GM18873 (cell line): Measurements from ENCODE around the gene ACOT13.
"Not testable (repeated sequence)": the region's sequence is repeated elsewhere in the genome, so short reads cannot be mapped to it uniquely, and the experiment has no call there.

Experiments
- ATAC-seq: cut with Tn5 transposase; IDR thresholded peaks from one replicate; pipeline ENCODE4 v1.9.1; 2021; ENCODE audit warnings: mild to moderate bottlenecking, moderate library complexity, moderate number of reproducible peaks; ENCODE audit not compliant: unreplicated experiment, low FRiP score

Gene ACOT13

DNA sequence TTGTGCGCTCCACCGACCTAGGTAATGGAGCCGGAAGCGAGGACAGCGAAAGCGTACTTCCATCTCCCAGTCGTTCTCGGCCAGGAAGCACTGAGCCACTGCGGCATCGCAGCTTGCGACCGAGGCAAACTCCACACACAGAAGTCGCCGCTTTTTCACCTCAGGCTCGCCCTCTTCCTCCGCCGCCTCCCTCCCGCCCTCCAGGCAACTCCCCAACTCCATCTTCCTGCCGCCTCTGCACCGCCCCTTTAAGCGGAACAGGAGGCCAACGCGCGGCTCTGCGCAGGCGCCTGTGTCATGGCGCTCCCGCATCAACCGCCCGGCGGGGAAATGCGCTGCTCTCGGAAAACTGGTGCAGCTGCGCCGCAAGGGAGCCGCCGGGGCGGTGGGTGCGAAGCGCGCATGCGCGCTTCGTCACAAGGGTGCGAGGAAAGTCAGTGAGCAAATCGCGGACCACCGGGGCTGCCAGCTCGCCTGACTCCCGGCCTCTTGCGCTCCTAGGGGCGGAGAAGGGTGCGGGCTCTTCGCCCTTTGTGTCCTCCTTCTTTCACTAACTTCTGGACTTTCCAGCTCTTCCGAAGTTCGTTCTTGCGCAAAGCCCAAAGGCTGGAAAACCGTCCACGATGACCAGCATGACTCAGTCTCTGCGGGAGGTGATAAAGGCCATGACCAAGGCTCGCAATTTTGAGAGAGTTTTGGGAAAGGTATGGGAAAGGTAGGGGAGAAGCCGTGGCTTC, at the start of gene ACOT13, which contains the start of gene TDP2:
TSS of gene ACOT13 (plus strand) at position 437 of the 737 bp plus-strand sequence. CDS start at position 624, 187 bp downstream.
TSS of gene TDP2 (minus strand) at position 259 of the 737 bp plus-strand sequence. CDS start at position 222, 37 bp downstream.
- ATAC-seq = peak; percentile 96

DNA sequence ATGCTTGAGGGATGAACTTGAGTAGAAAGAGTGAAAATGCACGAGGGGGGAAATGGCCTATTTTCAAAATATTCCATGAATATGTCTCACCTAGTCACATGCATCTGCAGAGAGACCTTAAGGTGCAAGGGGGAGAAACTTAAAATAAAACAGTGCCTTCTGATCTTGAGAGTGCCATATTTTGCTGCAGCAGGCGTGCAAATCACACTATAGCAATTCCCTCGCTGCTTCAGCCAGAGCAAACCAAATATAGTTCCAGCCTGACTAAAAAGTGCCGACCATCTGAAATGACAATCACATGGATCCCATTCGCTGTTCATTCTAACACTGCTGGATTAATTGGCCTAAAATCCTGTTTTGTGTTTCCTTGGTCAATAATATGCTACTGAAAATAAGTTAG, 47.2 kb upstream of the ACOT13 start:
- no peak for ATAC-seq

DNA sequence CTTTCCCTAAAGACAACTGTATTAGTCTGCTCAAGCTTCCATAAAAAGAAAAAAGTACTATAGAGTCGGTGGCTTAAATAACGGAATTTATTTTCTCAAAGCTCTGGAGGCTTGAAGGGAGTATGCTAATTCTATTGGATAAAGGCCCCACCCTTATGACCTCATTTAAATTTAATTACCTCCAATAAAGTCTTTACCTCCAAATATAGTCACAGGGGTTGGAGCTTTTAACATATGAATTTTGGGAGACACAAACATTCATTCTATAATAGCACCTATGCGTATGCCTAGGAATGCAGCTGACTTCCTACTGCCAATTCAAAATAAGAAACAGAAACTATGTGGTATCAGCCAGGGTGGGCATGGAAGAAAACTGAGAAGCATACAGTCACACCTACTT, 46.2 kb upstream of the ACOT13 start:
- no peak for ATAC-seq

DNA sequence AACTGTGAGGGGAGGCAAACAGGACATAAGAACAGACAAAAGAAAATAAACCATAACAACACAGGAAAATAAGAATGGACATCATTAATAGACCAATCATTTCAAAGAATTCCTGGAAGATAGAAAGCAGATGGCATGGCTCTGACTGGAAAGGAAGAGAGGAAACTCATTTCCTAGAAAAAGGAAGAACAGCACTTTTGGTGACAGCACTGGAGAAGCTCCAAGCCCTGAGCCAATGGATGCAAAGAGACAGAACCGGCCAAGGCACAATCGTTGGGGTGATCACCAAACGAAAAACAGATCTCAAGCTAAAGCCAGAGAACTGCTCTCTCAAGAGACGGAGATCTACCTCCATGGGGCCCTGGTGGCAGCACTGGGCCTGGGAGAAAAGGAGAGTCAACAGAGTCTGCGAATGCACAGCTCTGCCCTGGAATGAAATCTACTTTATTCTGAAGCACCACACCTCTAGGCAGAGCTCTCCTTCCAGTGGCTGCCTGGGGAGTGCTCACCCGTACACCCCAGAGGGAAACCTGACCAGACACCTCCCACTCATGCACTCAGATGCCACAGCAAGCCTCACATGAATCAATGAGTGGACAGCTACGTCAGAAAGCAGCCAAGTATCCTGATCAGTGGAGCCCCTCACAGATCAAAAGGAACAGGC, 45.1 kb upstream of the ACOT13 start:
- no peak for ATAC-seq

DNA sequence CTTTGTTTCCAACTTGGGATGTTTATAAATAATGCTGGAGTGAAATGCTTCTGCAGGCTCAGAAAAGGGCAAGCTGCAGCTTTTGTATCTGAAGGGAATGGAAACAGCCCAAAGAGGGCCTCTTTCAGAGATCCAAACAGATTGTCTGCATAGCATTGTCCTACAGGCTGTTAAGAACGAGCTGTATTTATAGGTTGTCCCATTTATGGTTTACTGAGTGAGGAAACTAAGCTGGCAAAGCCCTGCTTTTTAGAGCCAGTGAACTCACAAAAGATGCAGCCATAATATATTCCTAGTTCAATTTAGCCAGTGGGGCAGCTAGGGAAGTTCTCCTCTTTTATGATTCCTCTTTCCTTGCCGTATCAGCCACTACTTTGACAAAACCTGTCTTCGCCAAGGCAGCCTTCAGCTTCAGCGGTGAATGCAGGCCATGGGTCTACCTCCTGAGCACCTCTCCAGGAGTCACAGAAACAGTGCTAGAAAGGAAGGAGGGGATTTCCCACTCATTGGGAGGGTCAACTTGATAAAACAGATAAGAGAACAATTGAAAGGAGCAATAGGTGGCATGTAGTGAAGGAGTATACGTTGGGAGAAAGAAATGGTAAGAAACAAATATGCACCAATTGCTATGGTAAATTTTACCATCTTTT, 35.9 kb upstream of the ACOT13 start:
- no peak for ATAC-seq

DNA sequence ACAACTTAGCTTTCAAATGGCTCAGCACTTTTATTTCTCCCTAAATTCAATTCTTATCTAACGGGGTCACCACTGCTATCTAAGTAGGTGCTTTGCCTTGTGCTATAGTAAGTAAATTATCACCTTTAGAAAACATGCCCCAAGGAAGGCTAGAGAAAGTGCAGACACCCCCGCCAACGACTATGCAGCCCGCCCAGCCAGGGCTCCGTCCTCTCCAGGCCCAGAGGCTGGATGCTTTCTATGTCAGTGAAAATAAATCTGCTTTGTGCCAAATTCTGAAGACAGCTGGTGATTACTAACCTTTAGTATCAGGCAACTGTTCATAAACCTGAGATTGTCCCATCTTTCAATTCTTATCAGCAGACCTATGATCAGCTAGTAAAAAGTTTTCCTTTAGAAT, 35.2 kb upstream of the ACOT13 start:
- no peak for ATAC-seq

DNA sequence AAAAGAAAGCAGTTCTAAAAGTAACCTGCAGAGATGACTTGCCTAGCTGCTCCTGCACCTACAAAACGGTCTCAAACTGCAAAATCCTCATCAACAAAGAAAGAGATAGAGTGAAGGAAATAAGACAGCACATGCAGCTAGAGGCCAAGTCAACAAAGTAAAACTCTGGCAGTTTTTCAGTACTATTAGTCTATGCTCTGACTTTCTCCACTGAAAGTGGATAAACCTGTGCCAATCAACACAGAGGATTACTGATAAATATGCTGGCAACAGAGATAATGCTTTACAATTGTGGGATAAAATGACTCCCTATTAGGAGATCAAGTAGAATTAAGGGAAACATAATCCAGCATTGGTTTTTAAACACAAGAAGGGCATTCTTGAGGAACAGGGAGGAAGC, 34.3 kb upstream of the ACOT13 start:
- no peak for ATAC-seq

DNA sequence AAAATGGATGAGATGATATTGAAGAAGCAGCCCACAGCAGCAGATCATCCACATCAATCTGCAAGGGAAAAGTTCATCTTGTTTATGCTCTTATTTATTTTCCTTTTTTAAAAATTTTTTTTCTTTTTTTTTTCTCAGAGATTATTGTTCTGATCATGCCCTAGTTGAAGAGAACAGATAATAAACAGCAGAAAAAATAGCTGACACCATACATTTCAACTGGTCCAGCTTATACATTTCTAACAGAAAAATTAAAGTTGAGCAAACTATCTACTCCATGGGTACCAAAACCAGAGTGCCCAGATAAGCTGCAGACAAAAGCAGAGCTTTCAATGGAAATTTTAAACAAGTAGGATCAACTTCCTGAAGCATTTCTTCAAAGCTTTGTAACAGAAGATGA, 30.2 kb upstream of the ACOT13 start:
- ATAC-seq = no peak

DNA sequence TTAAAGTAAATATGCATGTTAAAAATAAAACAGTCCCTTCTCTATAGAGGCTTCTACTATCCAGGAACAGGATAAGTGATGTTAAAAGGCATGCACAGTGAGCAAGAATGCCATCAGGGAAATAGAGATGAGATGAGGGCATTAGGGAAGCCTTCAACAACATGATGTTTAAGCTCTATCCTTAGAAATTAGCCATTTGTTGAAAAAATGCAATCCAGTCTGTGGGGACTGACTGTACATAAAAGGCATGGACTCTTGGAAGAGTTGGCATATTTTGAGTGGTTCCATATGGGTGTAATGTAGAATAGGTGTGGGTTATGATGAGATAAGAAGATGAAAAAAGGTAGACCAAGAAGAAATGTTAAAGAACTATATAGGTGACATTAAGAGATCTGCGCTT, 26.7 kb upstream of the ACOT13 start:
- no peak for ATAC-seq

DNA sequence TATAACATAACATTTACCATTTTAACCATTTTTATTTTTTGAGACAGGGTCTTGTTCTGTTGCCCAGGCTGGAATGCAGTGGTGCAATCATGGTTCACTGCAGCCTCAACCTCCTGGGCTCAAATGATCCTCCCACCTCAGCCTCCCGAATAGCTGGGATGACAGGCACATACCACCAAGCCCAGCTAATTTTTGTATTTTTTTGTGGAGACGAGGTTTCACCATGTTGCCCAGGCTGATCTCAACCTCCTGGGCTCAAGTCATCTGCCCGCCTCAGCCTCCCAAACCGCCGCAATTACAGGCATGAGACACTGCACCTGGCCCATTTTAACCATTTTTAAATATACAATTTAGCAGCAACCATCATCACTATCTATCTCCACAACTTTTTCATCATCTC, 26.2 kb upstream of the ACOT13 start:
- not testable (repeated sequence) for ATAC-seq

DNA sequence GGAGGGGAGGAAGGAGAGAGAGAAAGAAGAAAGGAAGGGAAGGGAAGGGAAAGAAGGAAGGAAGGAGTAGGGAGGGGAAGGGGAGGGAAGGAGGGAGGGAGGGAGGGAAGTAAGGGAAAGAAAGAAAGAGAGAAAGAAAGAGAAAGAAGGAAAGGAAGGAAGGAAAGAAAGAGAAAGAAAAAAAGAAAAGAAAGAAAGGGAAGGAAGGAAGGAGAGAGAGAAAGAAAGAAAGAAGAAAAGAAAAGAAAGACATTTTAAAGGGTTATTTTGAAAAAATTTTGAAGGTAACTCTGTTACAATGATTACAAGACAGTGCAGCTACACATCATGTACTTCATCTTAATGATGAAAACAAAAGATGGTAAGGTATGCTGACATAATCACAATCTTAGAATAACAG, 24.8 kb upstream of the ACOT13 start:
- no peak for ATAC-seq

DNA sequence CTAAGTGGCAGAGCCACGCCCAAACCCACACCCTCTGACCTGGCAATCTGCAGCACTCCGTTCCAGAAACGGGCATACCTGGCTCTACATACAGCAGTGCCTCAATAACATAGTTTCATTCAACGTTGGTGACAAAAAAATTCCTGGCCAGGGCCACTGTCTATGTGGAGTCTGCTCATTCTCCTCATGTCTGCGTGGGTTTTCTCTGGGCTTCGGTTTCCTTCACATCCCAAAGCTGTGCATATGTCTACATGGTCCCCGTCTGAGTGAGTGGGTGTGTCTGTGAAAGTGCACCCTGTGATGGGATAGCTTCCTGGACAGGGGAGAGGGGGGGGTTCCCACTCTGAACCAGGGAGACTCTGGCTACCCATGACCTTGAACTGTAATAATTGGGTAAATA, 23.0 kb upstream of the ACOT13 start:
- no peak for ATAC-seq

DNA sequence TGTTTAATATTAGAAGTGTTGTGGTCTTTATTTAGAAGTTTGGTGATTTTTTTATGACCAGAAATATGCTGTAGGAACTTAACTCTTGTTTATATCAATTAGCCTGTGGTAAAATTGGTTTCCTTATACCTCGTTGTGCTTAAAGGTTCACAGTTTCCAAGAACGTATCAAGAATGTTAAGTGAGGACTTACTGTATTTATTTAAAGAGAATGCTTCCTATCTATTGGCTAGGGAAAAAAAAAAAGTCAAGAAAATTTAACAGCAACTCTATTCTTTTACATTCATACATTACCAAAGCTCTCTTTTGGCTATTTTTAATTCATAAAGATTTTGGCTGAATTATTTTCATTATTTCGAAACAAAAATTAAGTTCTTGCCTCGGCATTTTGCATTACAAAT, 22.5 kb upstream of the ACOT13 start:
- ATAC-seq = no peak

DNA sequence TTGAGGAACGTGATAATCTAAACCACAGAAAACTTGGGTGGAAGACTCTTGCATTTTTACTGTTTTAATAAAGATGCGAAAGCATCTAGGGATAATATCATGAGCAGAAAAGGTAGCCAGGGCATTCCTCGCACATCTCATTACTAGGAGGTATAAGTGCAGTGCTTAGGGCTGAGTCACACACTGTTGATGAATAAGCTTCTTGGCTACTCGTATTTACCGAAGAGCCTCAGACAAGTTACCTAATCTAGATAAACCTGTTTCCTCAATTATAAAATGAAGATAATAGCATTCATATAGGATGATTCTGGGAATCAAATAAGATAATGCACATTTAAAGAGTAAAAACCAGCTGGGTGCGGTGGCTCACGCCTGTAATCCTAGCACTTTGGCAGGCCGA, 20.1 kb upstream of the ACOT13 start:
- ATAC-seq = no peak

DNA sequence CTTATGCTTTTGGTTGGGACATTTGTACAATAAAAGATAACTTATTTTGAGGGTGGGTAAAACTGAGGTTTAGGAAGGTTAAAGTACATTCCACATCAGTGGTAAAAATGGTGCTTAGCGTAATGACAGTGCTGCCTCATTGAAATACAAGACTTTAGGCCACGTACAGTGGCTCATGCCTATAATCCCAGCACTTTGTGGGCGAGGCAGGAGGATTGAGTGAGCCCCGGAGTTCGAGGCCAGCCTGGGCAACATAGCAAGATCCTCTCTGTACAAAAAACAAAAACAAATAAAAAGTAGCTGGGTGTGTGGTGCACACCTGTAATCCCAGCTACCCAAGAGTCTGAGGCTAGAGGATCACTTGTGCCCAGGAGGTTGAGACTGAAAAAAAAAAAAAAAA, 18.6 kb upstream of the ACOT13 start:
- no peak for ATAC-seq

DNA sequence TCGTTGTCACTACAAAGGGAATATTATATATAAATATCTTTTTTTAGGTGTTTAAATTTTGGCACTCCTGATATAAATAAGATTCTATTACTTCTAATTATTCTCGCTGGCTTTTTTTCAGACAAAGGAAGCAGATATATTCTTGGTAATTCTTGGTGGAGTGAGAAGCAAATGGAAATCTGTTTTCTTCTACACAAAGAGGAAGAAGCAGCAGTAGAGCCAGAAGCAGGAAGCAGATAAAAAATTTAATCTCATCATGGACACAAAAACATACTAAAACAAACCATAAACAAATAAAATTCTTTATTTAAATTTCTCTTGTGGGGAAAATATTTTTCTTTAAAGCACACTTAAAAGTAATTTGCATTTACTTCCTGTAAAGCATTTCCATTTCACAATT, 17.2 kb upstream of the ACOT13 start:
- no peak for ATAC-seq

DNA sequence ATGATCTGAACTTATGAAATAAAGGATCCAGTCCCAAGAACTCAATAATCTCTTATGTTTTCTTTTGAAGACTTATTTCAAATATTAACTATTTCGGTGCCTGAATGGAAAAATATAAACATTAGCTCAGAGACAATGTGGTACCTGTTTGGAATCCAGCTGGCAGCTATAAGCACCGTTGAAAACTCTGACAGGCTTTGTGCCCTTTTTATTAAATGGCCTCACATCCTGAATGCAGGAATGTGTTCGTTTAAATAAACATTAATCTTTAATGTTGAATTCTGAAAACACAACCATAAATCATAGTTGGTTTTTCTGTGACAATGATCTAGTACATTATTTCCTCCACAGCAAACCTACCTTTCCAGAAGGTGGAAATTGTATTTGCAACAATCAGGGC, 16.5 kb upstream of the ACOT13 start:
- no peak for ATAC-seq

DNA sequence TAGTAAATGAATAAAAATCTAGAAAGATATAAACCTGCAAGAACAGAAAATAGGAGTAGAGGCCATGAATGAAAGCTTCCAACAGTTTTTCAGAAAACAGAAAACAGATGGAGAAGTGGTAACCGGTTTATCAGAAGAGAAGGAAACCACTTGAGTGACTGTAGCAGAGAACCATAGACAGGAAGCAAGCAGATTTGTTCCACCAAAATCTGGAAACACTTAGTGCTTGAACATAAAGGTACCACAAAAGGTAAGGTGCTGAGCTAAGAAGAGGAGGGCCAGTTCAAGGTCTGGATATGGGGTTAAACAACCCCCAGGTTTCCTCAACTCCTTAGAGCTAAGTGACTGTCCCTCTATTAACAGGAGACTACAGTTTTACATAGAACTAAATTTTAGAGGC, 11.7 kb upstream of the ACOT13 start:
- no peak for ATAC-seq

DNA sequence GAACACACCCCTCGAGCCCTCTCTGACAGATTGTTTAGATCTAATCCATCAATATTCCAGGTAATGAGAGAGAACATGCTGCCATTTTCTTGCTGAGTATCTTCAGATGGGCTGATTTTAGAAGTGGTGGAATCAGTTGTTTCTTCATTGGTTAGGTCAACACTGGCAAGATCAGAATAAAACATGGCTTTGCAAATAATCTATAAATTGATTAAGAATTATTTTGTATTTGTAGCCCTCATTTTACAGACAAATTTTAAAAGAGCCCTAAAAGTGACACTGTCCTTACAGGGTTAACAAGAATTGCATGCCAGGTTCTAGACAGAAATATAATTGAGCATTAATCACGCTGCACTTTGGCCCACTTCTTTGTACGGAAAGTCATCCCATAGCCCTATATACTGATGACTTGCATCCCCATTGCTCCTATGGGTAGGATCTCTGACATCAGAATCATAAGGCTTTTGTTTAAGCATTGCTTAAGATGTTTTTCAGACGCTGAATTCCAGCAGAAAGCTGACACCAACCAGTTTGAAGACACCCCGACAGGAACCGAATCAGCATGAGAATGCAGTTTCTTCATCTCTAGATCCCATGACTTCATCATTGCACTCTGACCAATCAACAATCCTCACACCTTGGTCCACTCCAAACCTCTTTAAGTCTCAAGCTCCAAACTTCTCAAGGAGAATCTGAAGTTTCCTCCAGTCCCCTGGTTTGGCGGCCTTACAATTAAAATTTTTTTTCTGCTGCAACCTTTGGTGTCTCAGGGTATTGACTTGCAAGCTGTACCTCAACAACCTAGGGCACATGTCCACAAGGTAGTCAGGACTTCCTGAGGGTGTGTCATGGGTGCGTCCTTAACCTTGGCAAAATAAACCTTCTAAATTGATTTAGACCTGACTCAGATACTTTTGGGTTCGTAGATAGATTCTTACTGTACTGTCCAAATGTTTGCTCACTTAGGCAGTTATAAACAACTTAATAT, 8.0 kb upstream of the ACOT13 start:
- no peak for ATAC-seq

DNA sequence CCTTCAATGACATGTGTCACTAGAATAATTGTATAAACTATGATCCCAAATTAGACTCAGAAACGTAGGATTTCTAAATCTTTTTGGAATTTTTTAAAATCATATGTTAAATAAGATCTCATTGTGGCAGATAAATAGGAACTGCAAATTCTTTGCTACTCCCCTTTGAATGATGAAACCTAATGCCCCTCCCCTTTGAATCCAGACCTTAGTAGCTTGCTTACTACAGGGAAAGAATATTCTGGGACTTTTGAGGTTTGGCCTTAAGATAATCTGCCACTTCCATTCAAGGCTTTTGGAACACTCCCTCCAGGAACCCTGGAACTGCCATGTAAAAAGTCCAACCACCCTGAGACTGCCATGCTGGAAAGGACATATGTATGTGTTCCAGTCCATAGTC, 7.3 kb upstream of the ACOT13 start:
- no peak for ATAC-seq
